HUES48 (cell line): ENCODE results near the gene SMAP1.

Experiments
- H3K27ac ChIP-seq: one replicate; pipeline ENCODE4 v1.7.0; 2013; ENCODE audit warnings: low read depth, low read length, inconsistent platforms
- H3K27me3 ChIP-seq: 2 replicates; pipeline ENCODE4 v1.6.1; 2013; ENCODE audit warnings: mild to moderate bottlenecking, low read length; ENCODE audit not compliant: control insufficient read depth, insufficient read depth
- H3K36me3 ChIP-seq: 2 replicates; pipeline ENCODE4 v1.6.1; 2013; ENCODE audit warnings: low read length; ENCODE audit not compliant: control insufficient read depth, insufficient read depth
- H3K4me1 ChIP-seq: 2 replicates; pipeline ENCODE4 v1.6.1; 2013; ENCODE audit warnings: mild to moderate bottlenecking, low read length; ENCODE audit not compliant: control insufficient read depth, insufficient read depth
- H3K4me3 ChIP-seq: 2 replicates; pipeline ENCODE4 v1.5.1; 2013; ENCODE audit warnings: mild to moderate bottlenecking, low read depth, low read length
- H3K9ac ChIP-seq: 2 replicates; pipeline ENCODE4 v1.6.1; 2013; ENCODE audit warnings: mild to moderate bottlenecking, low read depth, low read length, moderate library complexity
- H3K9me3 ChIP-seq: 2 replicates; pipeline ENCODE4 v1.6.1; 2013; ENCODE audit warnings: low read length; ENCODE audit not compliant: control insufficient read depth, insufficient read depth

The SMAP1 gene

DNA sequence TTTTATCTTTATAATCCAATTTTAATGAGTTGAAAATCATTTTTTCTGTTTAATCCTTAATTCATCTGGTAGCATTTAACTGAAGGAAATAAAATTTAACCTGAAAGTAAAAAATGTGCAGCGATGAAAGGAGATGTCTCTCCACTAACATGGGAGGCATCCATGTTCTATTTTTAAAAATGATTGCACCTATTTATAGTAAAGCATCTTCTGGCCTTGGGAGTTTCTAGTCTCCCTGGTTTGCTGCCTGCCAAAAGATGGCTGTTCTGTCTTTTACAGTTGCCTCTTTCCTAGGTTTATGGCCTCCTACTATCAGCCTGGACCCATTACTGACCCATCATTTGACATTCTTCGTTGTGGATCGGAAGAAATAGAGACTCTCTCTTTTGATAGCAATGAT is 146.2 kb downstream of the SMAP1 start:
- H3K9ac ChIP-seq = no peak overlapping the region
- H3K27me3 ChIP-seq = no peaks in the 10 kb centered on the region
- no peak overlapping the region for H3K4me3 ChIP-seq
- no peaks in the 10 kb centered on the region for H3K9me3 ChIP-seq
- H3K36me3 ChIP-seq = no peaks in the 10 kb centered on the region
- no peak overlapping the region for H3K27ac ChIP-seq
- no peaks in the 10 kb centered on the region for H3K4me1 ChIP-seq

- no peaks in the 10 kb centered on the region for H3K27me3 ChIP-seq
- no peak overlapping the region for H3K4me3 ChIP-seq
- H3K36me3 ChIP-seq = no peaks in the 10 kb centered on the region
- no peaks in the 10 kb centered on the region for H3K9me3 ChIP-seq
- H3K27ac ChIP-seq = no peak overlapping the region
- no peak overlapping the region for H3K9ac ChIP-seq
- H3K4me1 ChIP-seq = no peaks in the 10 kb centered on the region
Observed at GRCh38 chr6:70819646-70820045, 152.0 kb downstream of the SMAP1 start.

DNA sequence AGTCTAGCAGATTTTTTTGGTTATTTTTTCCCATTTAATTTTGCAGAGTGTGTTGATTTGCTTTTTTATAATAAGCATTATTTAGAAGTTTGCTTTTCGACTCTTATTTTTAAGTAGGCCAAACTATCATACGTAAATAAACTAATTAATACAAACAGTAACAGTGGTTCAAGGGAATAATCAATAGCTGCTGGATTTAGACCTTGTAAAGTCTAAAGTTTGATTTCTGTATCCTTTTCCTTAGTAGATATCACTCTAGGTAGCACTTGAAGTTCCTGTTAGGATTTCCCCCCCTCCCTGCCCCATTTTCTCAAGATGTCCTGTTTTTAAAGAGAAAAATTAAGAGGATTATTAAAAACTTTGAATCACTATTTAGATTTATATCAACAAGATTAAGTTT is 153.1 kb downstream of the SMAP1 start:
- Histone ChIP-seq H3K4me1 (no peaks in the 10 kb centered on the region), H3K4me3 (no peak overlapping the region), H3K9me3 (no peaks in the 10 kb centered on the region), H3K27ac (no peak overlapping the region), H3K27me3 (no peaks in the 10 kb centered on the region), H3K9ac (no peak overlapping the region), H3K36me3 (no peaks in the 10 kb centered on the region)

DNA sequence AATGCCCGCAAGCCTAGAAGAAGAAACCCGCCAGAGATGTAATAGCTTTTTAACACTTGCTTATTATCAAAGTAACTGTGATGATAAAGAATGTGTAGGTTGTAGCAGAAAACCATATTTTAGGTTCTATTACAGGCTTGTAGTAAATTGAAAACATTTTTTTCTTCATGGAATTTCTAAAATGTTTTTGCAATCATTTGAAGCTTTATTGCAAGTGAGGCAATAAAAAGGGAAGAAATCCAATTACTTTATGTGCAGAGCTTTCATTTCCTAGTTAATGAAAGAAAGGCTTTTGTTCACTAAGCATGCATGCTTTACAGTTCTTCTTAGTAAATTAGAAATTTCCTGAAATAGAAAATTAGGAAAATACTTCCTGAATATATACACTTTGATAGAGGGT is 154.1 kb downstream of the SMAP1 start:
- Histone ChIP-seq H3K4me3 (no peak overlapping the region), H3K27me3 (no peaks in the 10 kb centered on the region), H3K9me3 (no peaks in the 10 kb centered on the region), H3K9ac (no peak overlapping the region), H3K4me1 (no peaks in the 10 kb centered on the region), H3K36me3 (no peaks in the 10 kb centered on the region), H3K27ac (no peak overlapping the region)

DNA sequence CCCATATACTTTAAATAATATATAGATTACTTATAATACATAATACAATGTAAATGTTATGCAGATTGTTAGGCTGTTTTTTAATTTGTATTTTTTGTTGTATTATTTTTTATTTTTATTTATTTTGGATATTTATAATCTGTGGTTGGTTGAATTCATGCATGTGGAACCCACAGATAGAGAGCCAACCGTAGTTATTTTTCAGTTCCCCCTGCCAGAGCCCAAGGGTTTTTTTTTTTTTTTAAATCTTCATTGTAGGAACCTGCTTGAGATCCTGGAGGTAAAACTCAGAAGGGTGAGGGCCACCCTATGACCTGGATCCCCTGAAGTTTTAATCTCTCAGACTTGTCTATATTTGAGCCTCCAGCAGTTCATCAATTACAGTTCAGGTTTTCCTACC is 156.0 kb downstream of the SMAP1 start:
- no peaks in the 10 kb centered on the region for H3K27me3 ChIP-seq
- H3K36me3 ChIP-seq = no peaks in the 10 kb centered on the region
- no peaks in the 10 kb centered on the region for H3K4me1 ChIP-seq
- no peak overlapping the region for H3K27ac ChIP-seq
- no peak overlapping the region for H3K4me3 ChIP-seq
- H3K9me3 ChIP-seq = no peaks in the 10 kb centered on the region
- no peak overlapping the region for H3K9ac ChIP-seq

GRCh38 chr6:70831427-70831826 is 163.7 kb downstream of the SMAP1 start:
- H3K4me3 ChIP-seq = no peak overlapping the region
- H3K27ac ChIP-seq = no peak overlapping the region
- H3K9ac ChIP-seq = no peak overlapping the region
- H3K36me3 ChIP-seq = no peaks in the 10 kb centered on the region
- no peaks in the 10 kb centered on the region for H3K4me1 ChIP-seq
- H3K9me3 ChIP-seq = no peaks in the 10 kb centered on the region
- no peaks in the 10 kb centered on the region for H3K27me3 ChIP-seq

DNA sequence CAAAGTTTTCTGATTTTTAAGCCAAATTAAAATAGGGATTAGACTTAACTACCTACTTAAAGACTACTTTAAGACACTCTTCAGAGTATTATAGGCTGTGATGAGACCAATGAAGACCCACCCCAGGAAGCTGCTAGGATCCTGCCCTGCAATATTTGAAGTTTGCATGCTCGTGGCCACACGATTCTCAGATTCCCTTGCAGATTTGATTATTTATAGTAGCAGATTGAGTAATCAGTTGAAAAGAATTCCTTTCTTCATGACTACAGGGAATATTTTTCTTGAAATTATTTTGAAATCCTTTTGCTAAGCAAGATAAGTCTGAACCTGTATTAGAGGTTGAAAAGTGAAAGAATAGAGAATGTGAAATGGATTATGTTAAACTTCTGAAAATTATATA is 166.8 kb downstream of the SMAP1 start:
- no peak overlapping the region for H3K9ac ChIP-seq
- H3K27me3 ChIP-seq = no peaks in the 10 kb centered on the region

GRCh38 chr6:70838907-70839285 is 171.2 kb downstream of the SMAP1 start:
- Histone ChIP-seq H3K4me1 (no peaks in the 10 kb centered on the region), H3K27me3 (no peaks in the 10 kb centered on the region), H3K9ac (no peak overlapping the region)

More for the DNA sequence above, 166.8 kb downstream of the SMAP1 start:
- Histone ChIP-seq H3K36me3 (no peaks in the 10 kb centered on the region), H3K27ac (no peak overlapping the region), H3K4me1 (no peaks in the 10 kb centered on the region), H3K4me3 (no peak overlapping the region), H3K9me3 (no peaks in the 10 kb centered on the region)

DNA sequence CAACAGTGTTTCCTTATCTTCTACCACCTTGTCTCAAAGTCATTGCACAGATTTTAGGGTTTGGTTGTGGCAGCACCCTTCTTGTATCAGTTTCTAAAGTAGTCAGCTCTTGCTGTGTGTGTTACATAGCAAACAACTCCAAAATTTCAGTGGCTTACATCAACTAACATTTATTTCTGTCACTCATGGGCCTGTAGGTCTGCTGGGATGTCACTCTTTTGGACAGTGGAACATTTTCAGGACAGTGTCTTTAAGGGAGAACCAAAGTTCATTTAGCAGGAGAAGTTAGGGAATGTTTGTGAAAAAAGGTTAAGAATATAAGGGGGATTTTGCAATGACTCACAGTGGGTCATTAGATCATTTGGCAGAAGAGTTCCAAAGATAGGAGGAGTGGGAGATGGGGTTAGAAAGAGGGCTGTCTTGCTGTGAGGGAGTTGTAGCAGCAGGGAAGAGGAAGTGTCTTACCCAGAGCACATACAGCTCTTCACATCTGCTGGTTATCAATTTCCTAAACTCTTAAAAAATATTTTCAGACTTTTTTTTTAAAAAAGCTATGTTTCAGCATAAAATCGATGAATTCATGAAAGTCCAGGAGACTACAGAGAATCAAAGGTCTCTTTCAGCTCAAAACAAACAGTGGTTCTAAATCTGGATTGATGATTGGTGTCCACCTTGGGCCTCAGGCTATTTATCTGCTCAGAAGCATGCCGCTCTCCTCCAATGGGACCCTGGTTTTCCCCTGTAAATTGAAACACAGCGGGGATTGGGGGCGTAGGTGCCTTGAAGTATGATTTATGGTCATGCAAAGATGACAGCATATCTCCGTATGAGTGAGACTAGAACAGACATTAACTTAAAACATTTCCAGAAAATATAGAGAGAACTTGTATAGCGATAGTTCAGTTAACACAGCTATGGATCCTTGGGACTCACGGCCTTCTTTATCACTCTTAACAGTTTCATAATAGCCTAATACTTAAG is 171.9 kb downstream of the SMAP1 start:
- Histone ChIP-seq H3K36me3 (no peaks in the 10 kb centered on the region), H3K4me3 (no peak overlapping the region), H3K9me3 (no peaks in the 10 kb centered on the region), H3K27ac (no peak overlapping the region), H3K4me1 (no peaks in the 10 kb centered on the region), H3K27me3 (no peaks in the 10 kb centered on the region), H3K9ac (no peak overlapping the region)

More at GRCh38 chr6:70838907-70839285, 171.2 kb downstream of the SMAP1 start:
- H3K9me3 ChIP-seq = no peaks in the 10 kb centered on the region
- no peak overlapping the region for H3K4me3 ChIP-seq
- H3K36me3 ChIP-seq = no peaks in the 10 kb centered on the region
- H3K27ac ChIP-seq = no peak overlapping the region

GRCh38 chr6:70841112-70841511 is 173.4 kb downstream of the SMAP1 start:
- H3K36me3 ChIP-seq = no peaks in the 10 kb centered on the region
- H3K4me3 ChIP-seq = no peak overlapping the region
- no peak overlapping the region for H3K9ac ChIP-seq
- H3K4me1 ChIP-seq = no peaks in the 10 kb centered on the region
- no peak overlapping the region for H3K27ac ChIP-seq
- no peaks in the 10 kb centered on the region for H3K27me3 ChIP-seq
- H3K9me3 ChIP-seq = no peaks in the 10 kb centered on the region

GRCh38 chr6:70842541-70842940 is 174.9 kb downstream of the SMAP1 start:
- Histone ChIP-seq H3K36me3 (no peaks in the 10 kb centered on the region), H3K27ac (no peak overlapping the region), H3K4me3 (no peak overlapping the region), H3K27me3 (no peaks in the 10 kb centered on the region), H3K4me1 (0 out of 2 replicates have a peak, but pooled peaks cover 6% of the 10 kb centered on the region), H3K9ac (no peak overlapping the region), H3K9me3 (no peaks in the 10 kb centered on the region)
